HFFc6 (cell line): ENCODE data around the gene CDH13. TPM values are rescaled to one million over a fixed set of nuclear protein-coding genes. Genes with fewer than 3 reads are reported as not detected.

ENCODE experiments used
- DNase-seq: peaks from one replicate; pipeline ENCODE4 v3.0.0-alpha.2; 2018
- H3K27ac Mint-ChIP-seq: 2 replicates; pipeline ENCODE4 v1.8.0; 2020; ENCODE audit warnings: mild to moderate bottlenecking, mixed read lengths
- H3K27me3 Mint-ChIP-seq: 2 replicates; pipeline ENCODE4 v1.8.0; 2021; ENCODE audit warnings: mild to moderate bottlenecking, moderate library complexity, mixed read lengths; ENCODE audit not compliant: insufficient read depth
- H3K36me3 Mint-ChIP-seq: 2 replicates; pipeline ENCODE4 v1.8.0; 2021; ENCODE audit warnings: low read depth, mixed read lengths
- H3K4me1 Mint-ChIP-seq: 2 replicates; pipeline ENCODE4 v1.8.0; 2020; ENCODE audit warnings: low read depth, mixed read lengths
- H3K4me3 Mint-ChIP-seq: 2 replicates; pipeline ENCODE4 v1.8.0; 2020; ENCODE audit warnings: mild to moderate bottlenecking, moderate library complexity, mixed read lengths
- H3K9me3 Mint-ChIP-seq: 2 replicates; pipeline ENCODE4 v1.8.0; 2020; ENCODE audit warnings: mild to moderate bottlenecking, mixed read lengths
- total RNA-seq, 6 experiments: library from RNA; stranded (reverse); fragmentation: NEBNext Ultra II Directional; extraction: Animal tissue kit (Norgen Biotek cat#: 25700); gene quantifications; 2 replicates in 1 of 6; 3 replicates in 5 of 6; pipeline ENCODE4 v1.2.3, GENCODE V29; 2021
- TF ChIP-seq, protein P1 (sequence below): fragments of 200-600 bp; sonication (generic); IDR thresholded peaks from 2 replicates; pipeline ENCODE4 v1.5.0; 2021; ENCODE audit warnings: antibody characterized with exemption, mild to moderate bottlenecking

Gene CDH13
- total RNA-seq, 6 experiments from 2014 or later, result 3.6 to 14.7 (median 4.7) TPM

DNA sequence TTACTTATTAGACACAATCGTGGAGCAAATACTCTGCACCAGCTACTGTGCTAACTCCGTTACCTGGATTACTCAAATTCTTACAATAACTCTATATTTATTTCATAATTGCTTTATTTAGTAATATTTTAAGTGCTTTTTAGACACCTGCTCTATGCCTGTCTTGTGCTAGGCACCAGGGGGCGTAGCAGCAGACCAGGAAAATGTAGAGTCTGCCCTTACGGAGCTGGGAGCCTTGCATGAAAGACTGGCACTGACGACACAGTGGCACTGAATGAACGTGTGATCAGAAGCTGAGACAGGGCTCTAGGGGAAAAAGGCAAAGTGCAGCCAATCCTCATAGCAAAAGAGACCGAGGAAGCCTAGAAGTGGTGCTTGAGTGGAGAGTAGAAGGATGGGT is 486.5 kb downstream of the CDH13 start:
- Mint-ChIP-seq H3K36me3 (no peaks in the 10 kb centered on the region), H3K27ac (no peak overlapping the region), H3K9me3 (no peaks in the 10 kb centered on the region; the same call in 1 of the 2 replicates), H3K4me1 (peaks cover 10% of the 10 kb centered on the region; the same call in 1 of the 2 replicates), H3K4me3 (peak overlapping the region; percentile 29; the same call in 1 of the 2 replicates), H3K27me3 (no peaks in the 10 kb centered on the region)
- TF ChIP-seq, protein P1, sequence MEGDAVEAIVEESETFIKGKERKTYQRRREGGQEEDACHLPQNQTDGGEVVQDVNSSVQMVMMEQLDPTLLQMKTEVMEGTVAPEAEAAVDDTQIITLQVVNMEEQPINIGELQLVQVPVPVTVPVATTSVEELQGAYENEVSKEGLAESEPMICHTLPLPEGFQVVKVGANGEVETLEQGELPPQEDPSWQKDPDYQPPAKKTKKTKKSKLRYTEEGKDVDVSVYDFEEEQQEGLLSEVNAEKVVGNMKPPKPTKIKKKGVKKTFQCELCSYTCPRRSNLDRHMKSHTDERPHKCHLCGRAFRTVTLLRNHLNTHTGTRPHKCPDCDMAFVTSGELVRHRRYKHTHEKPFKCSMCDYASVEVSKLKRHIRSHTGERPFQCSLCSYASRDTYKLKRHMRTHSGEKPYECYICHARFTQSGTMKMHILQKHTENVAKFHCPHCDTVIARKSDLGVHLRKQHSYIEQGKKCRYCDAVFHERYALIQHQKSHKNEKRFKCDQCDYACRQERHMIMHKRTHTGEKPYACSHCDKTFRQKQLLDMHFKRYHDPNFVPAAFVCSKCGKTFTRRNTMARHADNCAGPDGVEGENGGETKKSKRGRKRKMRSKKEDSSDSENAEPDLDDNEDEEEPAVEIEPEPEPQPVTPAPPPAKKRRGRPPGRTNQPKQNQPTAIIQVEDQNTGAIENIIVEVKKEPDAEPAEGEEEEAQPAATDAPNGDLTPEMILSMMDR, result peak; percentile 77
- DNase-seq, result peak; percentile 18

DNA sequence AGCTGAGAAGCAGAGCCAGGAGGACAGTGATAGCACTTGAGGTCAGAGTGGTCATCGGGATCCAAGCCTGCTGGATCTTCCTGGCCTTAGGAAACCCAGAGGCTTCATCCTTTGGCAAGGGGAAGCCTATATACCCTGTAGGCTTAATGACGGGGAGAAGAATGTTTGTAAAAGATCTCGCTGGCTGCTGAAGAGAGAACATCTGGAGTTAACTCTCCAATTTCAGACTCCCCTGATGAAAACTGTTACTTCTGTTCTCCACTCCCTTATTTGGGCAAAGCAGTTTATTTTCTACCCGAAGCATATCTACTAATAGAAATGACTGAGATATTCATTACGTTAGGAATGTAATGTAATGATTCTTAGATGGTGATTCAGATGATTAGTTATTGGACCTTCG is 487.0 kb downstream of the CDH13 start:
- H3K36me3 Mint-ChIP-seq, result no peaks in the 10 kb centered on the region
- H3K4me1 Mint-ChIP-seq, result peaks cover 10% of the 10 kb centered on the region; the same call in 1 of the 2 replicates
- no peak for DNase-seq
- no peaks in the 10 kb centered on the region for H3K27me3 Mint-ChIP-seq
- TF ChIP-seq, protein P1, result no peak
- no peak overlapping the region for H3K27ac Mint-ChIP-seq
- H3K9me3 Mint-ChIP-seq, result no peaks in the 10 kb centered on the region; the same call in 1 of the 2 replicates
- no peak overlapping the region for H3K4me3 Mint-ChIP-seq

DNA sequence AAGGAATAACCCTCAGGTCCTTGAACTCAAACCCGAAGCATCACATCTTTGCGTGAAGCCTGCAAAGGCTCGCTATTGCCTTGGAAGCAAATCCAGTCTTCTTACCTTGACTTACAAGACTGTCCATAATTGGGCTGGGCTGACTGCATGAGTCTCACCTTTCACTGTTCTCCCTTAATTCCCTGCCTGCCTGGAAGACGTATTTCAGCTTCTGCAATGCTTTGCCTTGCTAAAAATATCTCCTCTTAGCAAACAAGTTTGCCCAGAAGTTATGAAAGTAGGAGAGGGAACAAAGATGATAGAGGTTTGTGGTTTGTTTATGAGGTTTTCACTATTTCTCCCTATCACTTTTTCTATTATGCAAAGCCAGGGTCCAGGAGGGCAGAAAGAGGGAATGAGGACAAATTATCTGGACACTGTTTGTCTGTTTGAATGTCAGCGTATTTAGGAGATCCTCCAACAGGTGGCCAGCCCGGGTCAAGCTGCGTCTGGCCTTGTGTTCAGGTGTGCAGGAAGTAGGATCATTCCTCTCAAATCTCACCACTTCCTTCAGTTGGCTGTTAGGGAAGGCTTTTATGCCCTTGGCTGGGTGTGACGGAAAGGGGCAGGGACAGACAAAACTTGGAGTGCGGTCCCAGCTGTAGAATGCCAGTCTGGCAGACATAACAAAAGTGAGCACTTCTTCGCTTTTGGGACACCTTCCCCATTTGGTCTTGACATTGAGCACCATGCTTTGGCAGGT is 488.9 kb downstream of the CDH13 start:
- peaks cover 10% of the 10 kb centered on the region; the same call in 1 of the 2 replicates for H3K4me1 Mint-ChIP-seq
- no peaks in the 10 kb centered on the region for H3K27me3 Mint-ChIP-seq
- no peaks in the 10 kb centered on the region for H3K36me3 Mint-ChIP-seq
- TF ChIP-seq, protein P1, result no peak
- no peak overlapping the region for H3K4me3 Mint-ChIP-seq
- no peak for DNase-seq
- no peak overlapping the region for H3K27ac Mint-ChIP-seq
- H3K9me3 Mint-ChIP-seq, result no peaks in the 10 kb centered on the region

DNA sequence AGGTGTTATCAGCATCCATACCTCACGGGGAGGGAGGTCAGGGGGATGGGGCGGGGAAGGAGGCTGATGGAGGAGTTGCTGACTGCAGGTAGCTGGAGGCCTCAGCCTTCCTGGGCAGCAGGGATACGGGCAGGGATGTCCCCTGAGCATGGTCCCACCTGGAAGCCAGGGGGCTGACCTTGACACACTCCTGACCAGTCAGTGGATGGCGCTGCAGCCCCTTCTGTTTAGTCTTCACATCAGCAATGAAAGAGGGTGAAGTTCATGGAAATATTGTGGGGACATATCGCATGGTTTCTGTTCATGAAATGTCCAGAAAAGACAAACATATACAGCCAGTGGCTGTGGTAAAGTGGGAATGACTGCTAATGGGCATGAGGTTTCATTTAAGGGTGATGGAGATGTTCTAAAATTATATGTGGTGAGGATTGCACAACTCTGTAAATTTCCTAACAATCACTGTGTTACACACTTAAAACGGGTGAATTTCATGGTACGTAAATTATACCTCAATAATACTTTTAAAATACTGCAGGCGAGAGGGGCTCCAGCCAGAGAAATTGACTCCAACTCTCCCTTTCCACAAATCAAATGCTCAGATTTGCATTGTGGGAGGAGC is 489.6 kb downstream of the CDH13 start:
- no peaks in the 10 kb centered on the region for H3K27me3 Mint-ChIP-seq
- TF ChIP-seq, protein P1, result no peak
- no peak overlapping the region for H3K4me3 Mint-ChIP-seq
- DNase-seq, result no peak
- no peak overlapping the region for H3K27ac Mint-ChIP-seq
- H3K9me3 Mint-ChIP-seq, result no peaks in the 10 kb centered on the region
- no peaks in the 10 kb centered on the region for H3K36me3 Mint-ChIP-seq
- H3K4me1 Mint-ChIP-seq, result peaks cover 10% of the 10 kb centered on the region; the same call in 1 of the 2 replicates

DNA sequence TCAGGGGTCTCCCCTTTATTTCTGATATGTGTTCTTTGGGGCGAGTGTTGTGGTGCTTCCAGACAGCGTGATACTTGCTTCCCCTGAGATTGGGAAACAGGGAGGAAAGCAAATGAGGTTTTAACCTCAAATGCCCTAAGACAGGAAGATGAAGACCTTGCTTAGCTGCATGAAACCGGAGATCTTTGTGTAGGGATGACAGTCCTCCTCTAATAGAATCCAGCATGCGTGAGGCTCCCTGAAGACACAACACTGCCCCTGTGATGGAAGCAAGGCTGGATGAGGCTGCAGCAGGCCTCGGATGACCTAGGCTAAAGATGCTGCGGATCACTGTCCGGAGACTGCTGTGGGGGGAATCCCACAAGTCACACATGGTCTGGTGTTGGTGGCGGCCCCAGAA is 491.0 kb downstream of the CDH13 start:
- no peak for DNase-seq
- Mint-ChIP-seq H3K27ac (no peak overlapping the region), H3K4me3 (no peak overlapping the region), H3K4me1 (peaks cover 10% of the 10 kb centered on the region; the same call in 1 of the 2 replicates), H3K9me3 (no peaks in the 10 kb centered on the region), H3K36me3 (no peaks in the 10 kb centered on the region), H3K27me3 (no peaks in the 10 kb centered on the region)
- TF ChIP-seq, protein P1, result no peak
